WI38 (cell line): ENCODE measurements around the gene SLC29A3.

ENCODE experiments used
- H3K4me3 ChIP-seq: 2 replicates; pipeline ENCODE4 v1.5.1; 2011; ENCODE audit warnings: low read depth, mild to moderate bottlenecking, control low read depth, low read length
- TF ChIP-seq, protein P1 (sequence below): IDR thresholded peaks from 2 replicates; pipeline ENCODE4 v1.5.1; 2012; ENCODE audit warnings: low read depth, mild to moderate bottlenecking, control low read depth, low read length

SLC29A3 gene

DNA sequence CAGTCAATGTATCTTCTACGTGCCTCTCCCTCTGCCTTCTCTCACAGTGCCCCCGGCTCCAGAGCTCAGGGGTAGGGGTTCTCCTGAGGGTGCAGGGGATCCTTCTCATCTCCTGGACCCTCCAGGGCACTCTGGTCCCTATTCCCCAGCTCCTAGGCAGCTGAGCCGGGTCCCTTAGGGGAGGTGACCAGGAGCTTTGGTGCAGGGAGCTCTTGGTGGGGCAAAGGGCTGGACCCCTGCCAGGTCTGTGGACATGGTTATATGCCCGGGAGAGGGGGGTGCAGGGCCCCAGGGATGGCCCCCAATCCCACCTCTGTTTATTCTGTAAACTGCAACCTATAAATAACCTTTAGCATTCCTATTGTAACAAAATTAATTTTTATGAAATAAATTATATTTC lies 16.6 kb upstream of the SLC29A3 start:
- H3K4me3 ChIP-seq: no peak overlapping the region
- TF ChIP-seq, protein P1, sequence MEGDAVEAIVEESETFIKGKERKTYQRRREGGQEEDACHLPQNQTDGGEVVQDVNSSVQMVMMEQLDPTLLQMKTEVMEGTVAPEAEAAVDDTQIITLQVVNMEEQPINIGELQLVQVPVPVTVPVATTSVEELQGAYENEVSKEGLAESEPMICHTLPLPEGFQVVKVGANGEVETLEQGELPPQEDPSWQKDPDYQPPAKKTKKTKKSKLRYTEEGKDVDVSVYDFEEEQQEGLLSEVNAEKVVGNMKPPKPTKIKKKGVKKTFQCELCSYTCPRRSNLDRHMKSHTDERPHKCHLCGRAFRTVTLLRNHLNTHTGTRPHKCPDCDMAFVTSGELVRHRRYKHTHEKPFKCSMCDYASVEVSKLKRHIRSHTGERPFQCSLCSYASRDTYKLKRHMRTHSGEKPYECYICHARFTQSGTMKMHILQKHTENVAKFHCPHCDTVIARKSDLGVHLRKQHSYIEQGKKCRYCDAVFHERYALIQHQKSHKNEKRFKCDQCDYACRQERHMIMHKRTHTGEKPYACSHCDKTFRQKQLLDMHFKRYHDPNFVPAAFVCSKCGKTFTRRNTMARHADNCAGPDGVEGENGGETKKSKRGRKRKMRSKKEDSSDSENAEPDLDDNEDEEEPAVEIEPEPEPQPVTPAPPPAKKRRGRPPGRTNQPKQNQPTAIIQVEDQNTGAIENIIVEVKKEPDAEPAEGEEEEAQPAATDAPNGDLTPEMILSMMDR: no peak

DNA sequence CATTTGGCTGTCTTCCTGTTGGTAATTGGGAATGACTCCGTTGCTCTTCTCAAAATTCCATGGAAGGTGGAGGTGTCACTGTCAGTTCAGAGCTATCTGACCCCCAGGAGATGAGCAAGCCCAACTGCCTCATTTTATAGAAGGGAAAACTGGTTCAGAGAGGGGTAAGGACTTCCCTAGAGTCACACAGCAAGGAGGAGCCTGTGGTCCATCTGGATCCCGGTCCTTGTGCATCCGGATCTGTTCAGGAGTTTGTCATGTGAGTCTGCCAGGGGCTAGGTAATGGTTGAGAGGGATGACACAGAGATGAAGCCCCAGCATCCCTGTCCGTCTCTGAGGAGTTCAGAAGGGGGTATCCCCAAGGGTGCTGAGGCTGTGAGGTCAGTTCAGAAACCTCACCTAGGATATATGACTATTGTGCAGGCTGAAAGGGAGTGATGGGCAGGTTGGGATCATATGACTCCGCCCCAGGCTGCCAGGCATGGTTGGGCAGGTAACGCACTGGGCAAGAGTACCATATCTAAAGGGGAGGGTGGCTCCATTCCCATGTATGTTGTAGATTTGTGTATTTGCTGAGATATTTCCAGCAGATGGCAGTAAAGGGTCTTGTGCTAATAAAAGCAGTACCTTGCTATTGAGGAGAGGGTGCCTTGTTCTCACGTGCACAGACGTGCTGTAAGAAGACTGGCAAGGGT lies 16.0 kb upstream of the SLC29A3 start:
- H3K4me3 ChIP-seq: no peak overlapping the region
- TF ChIP-seq, protein P1: peak; percentile 20

DNA sequence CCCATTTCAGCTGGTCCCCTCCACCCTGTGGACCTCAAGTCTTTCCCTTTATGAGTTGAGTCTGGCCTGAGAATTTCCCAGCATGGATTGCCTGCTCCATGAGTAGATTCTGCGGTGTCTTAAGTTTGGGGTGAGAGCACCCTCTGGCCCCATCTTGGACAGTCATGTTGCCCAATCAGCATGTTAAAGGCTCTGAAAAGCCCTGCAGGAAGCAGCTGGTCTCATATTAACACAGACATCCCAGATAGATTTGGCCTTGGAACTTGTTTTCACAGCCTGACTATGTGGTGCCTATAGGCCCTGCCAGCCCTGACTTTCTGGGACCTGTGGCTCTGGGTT lies 15.5 kb upstream of the SLC29A3 start:
- TF ChIP-seq, protein P1: no peak

DNA sequence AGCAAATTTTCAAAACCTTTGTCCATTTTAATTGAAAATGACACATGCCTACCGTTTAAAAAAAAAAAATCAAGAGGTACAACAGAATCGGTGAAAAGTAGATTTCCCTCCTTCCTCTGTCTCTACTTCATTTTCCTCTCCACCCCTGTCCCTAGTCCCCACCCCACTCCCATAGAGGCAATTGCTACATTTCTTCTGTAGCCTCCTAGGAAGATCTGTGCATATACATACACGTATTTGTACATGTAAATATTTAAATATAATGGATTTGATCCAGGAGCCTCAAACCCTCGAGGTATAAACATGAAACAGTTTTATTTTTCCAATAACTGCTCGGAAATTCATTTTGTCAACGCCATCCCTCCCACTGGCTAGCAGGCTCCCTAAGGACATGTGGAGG lies 14.1 kb upstream of the SLC29A3 start:
- no peak overlapping the region for H3K4me3 ChIP-seq
- TF ChIP-seq, protein P1: no peak

More for the DNA sequence above, 15.5 kb upstream of the SLC29A3 start:
- no peak overlapping the region for H3K4me3 ChIP-seq

DNA sequence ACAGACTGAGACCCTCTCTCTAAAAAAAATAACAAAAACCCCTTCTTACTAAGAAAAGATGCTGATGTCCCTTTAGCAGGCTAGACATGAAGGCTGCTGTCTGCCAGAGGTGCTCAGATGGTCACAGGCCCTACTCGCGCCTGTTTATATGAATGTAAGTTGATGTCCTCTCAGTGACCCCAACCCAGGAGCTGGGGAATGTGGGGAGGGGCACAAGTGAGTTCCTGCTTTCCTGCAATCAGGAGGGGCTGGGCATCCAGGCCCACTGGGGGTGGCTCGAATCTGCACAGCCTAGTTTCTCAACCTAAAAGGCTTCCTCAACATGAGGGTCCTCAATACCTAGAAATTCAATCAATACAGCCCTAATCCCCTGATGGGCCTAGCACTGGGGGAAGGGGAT lies 12.1 kb upstream of the SLC29A3 start:
- TF ChIP-seq, protein P1: no peak

DNA sequence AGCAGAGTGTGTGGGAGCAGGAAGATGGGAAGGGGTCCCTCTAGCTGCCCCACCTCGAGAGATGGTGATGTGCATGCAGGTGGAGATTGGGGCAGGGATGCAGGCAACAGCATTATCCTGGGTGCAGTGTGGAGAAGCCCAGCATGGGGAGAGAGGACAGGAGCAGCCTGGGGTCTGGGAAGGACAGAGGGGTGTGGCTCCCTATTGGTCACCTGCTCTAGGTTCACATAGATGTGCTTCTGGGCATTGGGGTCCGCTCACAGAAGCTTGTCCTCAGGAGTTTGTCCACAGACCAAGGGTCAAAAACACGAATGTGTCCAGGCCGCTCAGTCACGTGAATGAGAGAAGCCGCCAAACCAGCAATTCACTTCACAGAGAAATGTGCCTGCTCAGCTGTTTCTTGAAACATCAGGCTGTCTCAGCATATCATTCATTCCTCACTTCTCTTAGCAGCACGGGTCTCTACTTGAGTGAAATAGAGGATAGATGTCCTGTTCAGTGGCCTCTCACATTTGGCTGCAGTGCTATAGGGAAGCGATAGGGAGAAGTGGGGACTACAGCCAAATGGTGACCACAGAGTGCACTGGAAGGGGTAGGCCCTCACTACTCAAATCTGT lies 11.5 kb upstream of the SLC29A3 start:
- TF ChIP-seq, protein P1: no peak

More for the DNA sequence above, 12.1 kb upstream of the SLC29A3 start:
- H3K4me3 ChIP-seq: no peak overlapping the region

DNA sequence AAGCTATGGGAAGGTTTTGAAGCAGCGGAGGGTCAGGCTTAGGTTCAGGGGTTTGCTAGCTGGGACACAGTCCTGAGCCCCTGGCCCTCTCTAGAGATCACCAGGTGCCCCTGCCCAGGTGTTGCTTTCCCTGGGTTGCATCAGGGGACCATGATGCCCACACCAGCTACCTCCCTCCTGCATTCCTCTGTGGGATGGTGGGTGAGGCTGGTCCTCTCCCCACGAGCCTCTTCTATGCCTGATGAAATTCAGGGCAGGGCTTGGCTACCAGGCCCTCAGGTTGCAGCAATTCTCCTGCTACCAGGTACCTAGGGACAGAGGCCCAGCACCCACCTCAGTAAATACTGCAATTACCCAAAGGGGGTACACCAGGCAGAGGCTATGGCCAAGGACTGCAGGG lies 10.8 kb upstream of the SLC29A3 start:
- TF ChIP-seq, protein P1: no peak
- H3K4me3 ChIP-seq: no peak overlapping the region

More for the DNA sequence above, 11.5 kb upstream of the SLC29A3 start:
- no peak overlapping the region for H3K4me3 ChIP-seq
